Calu3 (cell line): ENCODE data around the gene GLIS1. TPM values are rescaled to one million over a fixed set of nuclear protein-coding genes. Genes with fewer than 3 reads are reported as not detected.
"Not testable (repeated sequence)": the region's sequence is repeated elsewhere in the genome, so short reads cannot be mapped to it uniquely, and the experiment has no call there.

Source experiments
- BruUV-seq: library from RNA; stranded (reverse); fragments of 400-500 nt; replicated peaks from 2 replicates; lab custom pipeline; 2021; lab: Mats Ljungman, UMichigan
- CTCF ChIA-PET: fragments of 300-600 bp; sonication (Branson Sonifier 250); formaldehyde crosslinking; loops from one replicate; lab custom pipeline; 2022; ENCODE audit warnings: antibody characterized with exemption; lab: Charles Lee
- DNase-seq: peaks from one replicate; pipeline ENCODE4 v3.0.0; 2022
- H3K27ac Mint-ChIP-seq: one replicate; pipeline ENCODE4 v1.8.0; 2022; ENCODE audit warnings: mixed read lengths; ENCODE audit not compliant: unreplicated experiment
- H3K27me3 Mint-ChIP-seq: one replicate; pipeline ENCODE4 v1.8.0; 2022; ENCODE audit warnings: mixed read lengths; ENCODE audit not compliant: unreplicated experiment
- H3K36me3 Mint-ChIP-seq: one replicate; pipeline ENCODE4 v1.8.0; 2022; ENCODE audit warnings: mild to moderate bottlenecking, moderate library complexity, mixed read lengths; ENCODE audit not compliant: insufficient read depth, unreplicated experiment
- H3K4me1 Mint-ChIP-seq: one replicate; pipeline ENCODE4 v1.8.0; 2022; ENCODE audit warnings: mild to moderate bottlenecking, low read depth, mixed read lengths; ENCODE audit not compliant: unreplicated experiment
- H3K4me3 Mint-ChIP-seq: one replicate; pipeline ENCODE4 v1.8.0; 2022; ENCODE audit warnings: mild to moderate bottlenecking, low read depth, moderate library complexity, mixed read lengths; ENCODE audit not compliant: unreplicated experiment
- H3K9me3 Mint-ChIP-seq: one replicate; pipeline ENCODE4 v1.8.0; 2022; ENCODE audit warnings: low read depth, mixed read lengths; ENCODE audit not compliant: unreplicated experiment
- intact Hi-C: fragments of 100-400 bp; cut with micrococcal nuclease; formaldehyde crosslinking; loops from one replicate; pipeline ENCODE4 v1.10.0; 2022; ENCODE audit not compliant: unreplicated experiment
- total RNA-seq: library from RNA; stranded (reverse); gene quantifications from 2 replicates; pipeline ENCODE4 v1.2.3, GENCODE V29; 2022
- TF ChIP-seq, protein P1 (sequence below): fragments of 200-600 bp; IDR thresholded peaks from one replicate; pipeline ENCODE4 v1.8.0; 2022; ENCODE audit warnings: antibody characterized with exemption; ENCODE audit not compliant: unreplicated experiment

The GLIS1 gene
- total RNA-seq, 1 experiment from 2014 or later: not detected

DNA sequence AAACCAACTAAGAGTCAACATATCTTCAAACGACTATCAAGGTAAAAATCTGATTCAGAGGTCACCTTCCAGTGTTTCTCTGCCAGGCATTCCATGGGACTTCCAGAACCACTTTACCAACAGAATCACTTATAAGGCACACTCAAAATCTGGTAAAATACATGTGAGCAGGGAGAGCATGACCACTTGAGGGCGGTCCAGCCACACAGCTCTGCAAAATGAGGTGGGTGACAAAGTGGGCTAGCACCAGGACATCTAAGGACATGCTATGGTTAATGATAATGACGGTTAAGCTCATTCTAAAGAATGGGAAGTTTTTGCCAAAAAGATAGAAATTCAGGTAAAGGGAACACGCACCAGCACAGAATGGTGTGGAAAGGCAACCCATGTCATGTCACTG, 24.5 kb upstream of the GLIS1 start:
- TF ChIP-seq, protein P1, sequence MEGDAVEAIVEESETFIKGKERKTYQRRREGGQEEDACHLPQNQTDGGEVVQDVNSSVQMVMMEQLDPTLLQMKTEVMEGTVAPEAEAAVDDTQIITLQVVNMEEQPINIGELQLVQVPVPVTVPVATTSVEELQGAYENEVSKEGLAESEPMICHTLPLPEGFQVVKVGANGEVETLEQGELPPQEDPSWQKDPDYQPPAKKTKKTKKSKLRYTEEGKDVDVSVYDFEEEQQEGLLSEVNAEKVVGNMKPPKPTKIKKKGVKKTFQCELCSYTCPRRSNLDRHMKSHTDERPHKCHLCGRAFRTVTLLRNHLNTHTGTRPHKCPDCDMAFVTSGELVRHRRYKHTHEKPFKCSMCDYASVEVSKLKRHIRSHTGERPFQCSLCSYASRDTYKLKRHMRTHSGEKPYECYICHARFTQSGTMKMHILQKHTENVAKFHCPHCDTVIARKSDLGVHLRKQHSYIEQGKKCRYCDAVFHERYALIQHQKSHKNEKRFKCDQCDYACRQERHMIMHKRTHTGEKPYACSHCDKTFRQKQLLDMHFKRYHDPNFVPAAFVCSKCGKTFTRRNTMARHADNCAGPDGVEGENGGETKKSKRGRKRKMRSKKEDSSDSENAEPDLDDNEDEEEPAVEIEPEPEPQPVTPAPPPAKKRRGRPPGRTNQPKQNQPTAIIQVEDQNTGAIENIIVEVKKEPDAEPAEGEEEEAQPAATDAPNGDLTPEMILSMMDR: no peak
- intact Hi-C loops: no loop called here
- no peaks in the 10 kb centered on the region for H3K9me3 Mint-ChIP-seq
- peaks cover 11% of the 10 kb centered on the region for H3K36me3 Mint-ChIP-seq
- CTCF ChIA-PET: no interaction called here
- DNase-seq: no peak
- no TSS peak for BruUV-seq
- H3K27me3 Mint-ChIP-seq: no peaks in the 10 kb centered on the region
- no peak overlapping the region for H3K4me3 Mint-ChIP-seq
- H3K4me1 Mint-ChIP-seq: no peaks in the 10 kb centered on the region
- no peak overlapping the region for H3K27ac Mint-ChIP-seq

DNA sequence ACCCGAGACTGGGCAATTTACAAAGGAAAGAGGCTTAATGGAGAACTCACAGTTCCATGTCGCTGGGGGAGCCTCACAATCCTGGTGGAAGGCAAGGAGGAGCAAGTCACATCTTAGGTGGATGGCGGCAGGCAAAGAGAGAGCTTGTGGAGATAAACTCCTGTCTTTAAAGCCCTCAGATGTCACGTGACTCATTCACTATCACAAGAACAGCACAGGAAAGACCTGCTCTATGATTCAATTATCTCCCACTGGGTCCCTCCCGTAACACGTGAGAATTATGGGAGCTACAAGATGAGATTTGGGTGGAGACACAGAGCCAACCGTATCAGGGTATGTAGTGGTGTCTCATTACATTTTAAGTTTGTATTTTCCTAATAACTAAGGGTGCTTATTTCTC, 21.5 kb upstream of the GLIS1 start:
- H3K9me3 Mint-ChIP-seq, H3K4me3 Mint-ChIP-seq, BruUV-seq, intact Hi-C loops, DNase-seq, H3K4me1 Mint-ChIP-seq, H3K27ac Mint-ChIP-seq, H3K36me3 Mint-ChIP-seq, H3K27me3 Mint-ChIP-seq, CTCF ChIA-PET: not testable (repeated sequence)

- H3K4me1 Mint-ChIP-seq: no peaks in the 10 kb centered on the region
- no peaks in the 10 kb centered on the region for H3K36me3 Mint-ChIP-seq
- TF ChIP-seq, protein P1: no peak
- CTCF ChIA-PET: no interaction called here
- DNase-seq: no peak
- intact Hi-C loops: loop anchor here (10.0 kb wide), 1 partner anchor 311 kb away; no protein-coding TSS in a partner anchor
- no peak overlapping the region for H3K4me3 Mint-ChIP-seq
- peaks cover 20% of the 10 kb centered on the region for H3K27me3 Mint-ChIP-seq
- no TSS peak for BruUV-seq
- H3K27ac Mint-ChIP-seq: no peak overlapping the region
- no peaks in the 10 kb centered on the region for H3K9me3 Mint-ChIP-seq
These were observed 16.9 kb upstream of the GLIS1 start for GRCh38 chr1:53755874-53756273.

DNA sequence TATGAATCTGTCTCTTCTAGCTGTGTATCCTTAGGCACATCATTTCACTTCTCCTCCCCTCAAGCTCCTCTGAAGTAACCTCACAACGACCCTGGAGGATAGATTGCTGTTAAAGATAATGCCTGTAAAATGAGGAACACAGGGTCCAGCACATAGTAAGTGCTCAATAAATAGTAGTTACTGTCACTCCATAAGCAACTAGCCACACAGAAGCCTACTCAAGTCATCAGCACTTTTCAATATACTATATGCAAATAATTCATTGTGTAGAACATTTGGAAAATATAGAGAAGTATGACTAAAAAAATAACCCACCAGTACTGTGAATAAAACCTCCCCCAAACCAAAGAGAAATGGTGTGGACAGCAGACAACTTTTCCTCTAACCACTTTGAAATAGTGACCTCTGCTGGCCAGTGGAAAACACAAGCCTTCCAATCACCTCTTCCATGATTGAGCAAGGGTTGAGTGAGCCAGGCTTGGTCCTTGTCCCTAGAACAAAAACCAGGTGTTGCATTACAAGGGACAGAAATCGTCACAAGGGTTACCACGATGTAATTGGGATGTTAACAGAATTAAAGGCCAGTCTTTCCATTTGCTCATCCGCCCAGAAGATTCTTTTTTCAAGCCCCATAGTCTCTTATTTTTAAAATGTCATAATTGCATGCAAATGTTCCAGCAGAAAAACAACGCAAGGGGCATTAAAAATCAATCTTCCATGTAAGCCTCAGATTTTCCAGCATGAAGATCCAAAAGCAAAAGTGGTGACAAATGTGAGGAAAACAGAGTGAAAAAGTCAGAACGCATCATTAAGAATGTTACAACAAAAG, 15.7 kb upstream of the GLIS1 start:
- Mint-ChIP-seq H3K9me3 (no peaks in the 10 kb centered on the region), H3K36me3 (no peaks in the 10 kb centered on the region), H3K4me3 (no peak overlapping the region), H3K4me1 (no peaks in the 10 kb centered on the region), H3K27me3 (peaks cover 32% of the 10 kb centered on the region), H3K27ac (no peak overlapping the region)
- TF ChIP-seq, protein P1: peak; percentile 78
- CTCF ChIA-PET: interaction anchor here (0.7 kb wide), 1 partner anchor 9 kb away, joined by 5 read pairs; no protein-coding TSS in a partner anchor
- intact Hi-C loops: loop anchor here (1.0 to 10.0 kb wide), 3 partner anchors 117 to 310 kb away; no protein-coding TSS in a partner anchor
- BruUV-seq: no TSS peak
- DNase-seq: peak; percentile 46

DNA sequence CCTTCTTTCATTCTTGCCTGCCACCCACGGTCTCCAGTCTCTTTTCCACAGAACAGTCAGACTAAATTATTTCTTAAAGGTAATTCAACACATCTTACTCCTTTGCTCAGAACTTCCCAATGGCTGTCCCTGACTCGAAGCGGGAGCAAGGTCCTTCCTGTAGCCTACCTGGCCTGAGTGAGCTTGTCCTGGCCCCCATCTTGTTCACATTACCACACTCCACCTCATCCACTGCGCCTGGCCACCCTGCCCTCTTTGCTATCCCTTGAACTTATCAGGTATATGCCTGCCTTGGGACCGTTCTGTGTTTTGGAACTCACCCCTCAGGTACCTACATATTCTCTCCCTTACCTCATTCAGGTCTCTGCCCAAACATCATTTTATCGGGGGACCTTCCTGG, 13.3 kb upstream of the GLIS1 start:
- Mint-ChIP-seq H3K27ac (no peak overlapping the region), H3K27me3 (peaks cover 56% of the 10 kb centered on the region), H3K4me3 (no peak overlapping the region), H3K36me3 (no peaks in the 10 kb centered on the region), H3K9me3 (no peaks in the 10 kb centered on the region), H3K4me1 (no peaks in the 10 kb centered on the region)
- no TSS peak for BruUV-seq
- no peak for DNase-seq
- intact Hi-C loops: loop anchor here (5.0 to 10.0 kb wide), 2 partner anchors 115 to 307 kb away; no protein-coding TSS in a partner anchor
- TF ChIP-seq, protein P1: no peak
- CTCF ChIA-PET: no interaction called here
